GM21619 (cell line): ENCODE data around the gene HAO2.
"Not testable (repeated sequence)": the region's sequence is repeated elsewhere in the genome, so short reads cannot be mapped to it uniquely, and the experiment has no call there.

Source experiments
- ATAC-seq: cut with Tn5 transposase; IDR thresholded peaks from one replicate; pipeline ENCODE4 v1.9.1; 2021; ENCODE audit not compliant: unreplicated experiment

HAO2 gene

DNA sequence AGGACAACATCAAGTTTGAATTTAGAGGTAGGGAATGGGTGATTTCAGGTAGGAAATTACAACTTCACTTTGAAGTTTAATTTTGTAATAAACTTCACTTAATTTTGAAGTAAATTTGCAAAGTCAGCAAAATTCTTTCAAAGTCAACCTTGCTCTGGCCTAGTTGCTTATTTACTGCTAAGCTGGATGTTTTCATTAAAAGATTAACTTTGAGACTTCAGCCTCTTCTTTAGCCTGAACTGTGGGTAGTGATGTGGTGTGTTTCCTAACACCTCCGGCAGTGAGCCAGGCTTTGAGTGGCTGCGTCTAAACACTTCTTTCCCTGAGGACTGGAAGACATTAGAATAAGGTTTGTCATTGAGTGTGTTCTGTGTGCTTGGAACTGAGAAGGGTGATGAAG lies at the start of gene HAO2:
HAO2 (plus strand) TSS at position 232 of the 400 bp plus-strand sequence. CDS start 12,301 bp downstream, outside the sequence.
- no peak for ATAC-seq

DNA sequence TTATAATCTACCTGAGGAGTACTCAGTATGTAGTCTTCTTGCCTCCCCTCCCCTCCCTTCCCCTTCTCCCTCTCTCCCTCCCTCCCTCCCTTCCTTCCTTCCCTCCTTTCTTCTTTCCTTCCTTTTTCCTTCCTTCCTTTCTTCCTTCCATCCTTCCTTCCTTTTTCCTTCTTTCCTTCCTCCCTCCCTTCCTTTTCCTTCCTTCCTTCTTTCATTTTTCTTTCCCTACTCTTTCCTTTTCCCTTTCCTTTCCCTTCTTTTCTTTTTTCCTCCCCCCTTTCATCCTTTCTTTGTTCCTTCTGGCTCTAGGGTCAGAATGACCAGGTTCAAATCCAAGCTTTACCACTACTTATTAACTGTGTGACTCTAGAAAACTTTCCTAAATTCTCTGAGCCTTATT lies 48.5 kb upstream of the HAO2 start:
- no peak for ATAC-seq

DNA sequence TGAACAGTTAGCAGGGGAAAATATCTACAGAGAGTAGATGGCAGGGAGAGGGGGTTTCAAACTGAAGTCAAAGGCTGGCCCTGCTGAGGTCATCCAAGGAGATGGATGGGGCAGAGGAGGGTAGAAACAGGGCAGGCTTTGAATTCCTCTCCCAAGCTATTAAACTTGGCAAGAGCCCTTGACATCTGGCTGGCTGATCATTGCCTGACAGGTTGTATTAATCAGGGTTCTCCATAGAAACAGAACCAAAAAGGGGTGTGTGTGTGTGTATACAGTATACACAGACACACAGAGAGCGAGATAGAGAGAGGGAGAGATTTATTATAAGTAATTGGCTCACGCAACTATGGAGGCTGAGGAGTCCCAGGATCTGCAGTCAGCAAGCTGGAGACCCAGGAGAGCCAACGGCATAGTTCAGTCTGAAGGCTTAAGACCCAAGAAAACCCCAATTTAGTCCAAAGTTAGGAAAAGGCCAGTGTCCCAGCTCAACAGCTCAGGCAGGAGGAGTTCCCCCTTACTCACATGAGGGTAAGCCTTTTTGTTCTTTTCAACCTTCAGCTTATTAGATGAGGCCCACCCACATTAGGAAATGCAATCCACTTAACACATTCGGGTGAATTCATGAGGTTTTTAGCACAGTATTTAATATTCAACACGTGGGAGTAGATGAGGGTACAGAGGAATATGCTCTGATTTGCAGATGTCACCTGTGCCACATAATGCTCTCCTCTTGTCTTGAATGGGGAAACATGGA lies 46.7 kb upstream of the HAO2 start:
- no peak for ATAC-seq

DNA sequence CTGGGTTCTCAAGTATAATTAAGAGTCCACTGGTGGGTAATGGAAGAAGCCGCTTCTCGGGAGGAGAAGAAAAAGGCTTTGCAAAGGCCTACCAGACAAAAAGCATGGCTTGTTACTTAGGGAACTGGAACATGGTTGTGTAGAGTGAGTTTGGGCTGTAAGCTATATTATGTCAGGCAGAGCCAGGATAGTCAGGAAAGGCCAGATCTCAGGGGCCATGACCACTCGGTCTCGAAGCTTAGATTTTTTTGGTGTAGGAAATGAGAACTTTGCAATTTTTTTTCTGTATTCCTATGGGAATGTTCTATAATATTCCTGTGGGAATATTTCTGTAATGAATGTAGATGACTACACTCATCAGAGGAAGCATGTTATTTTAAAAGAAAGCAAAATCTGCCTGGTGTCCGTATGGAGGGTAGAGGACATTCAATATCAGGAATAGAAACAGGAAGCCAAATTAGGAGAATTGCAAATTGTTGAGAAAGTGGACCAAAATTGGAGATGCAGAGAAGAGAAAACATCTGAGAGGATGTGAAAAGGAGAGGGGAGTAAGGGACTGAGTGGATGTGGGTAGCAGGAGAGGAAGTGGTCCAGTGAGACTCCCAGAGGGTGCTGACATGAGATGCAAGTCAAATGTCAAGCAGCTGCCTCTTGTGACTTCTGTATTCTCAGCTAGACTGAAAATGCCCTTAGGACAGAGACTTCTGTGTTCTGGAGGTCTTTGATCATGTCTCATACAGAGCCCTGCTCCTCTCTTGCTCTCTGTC lies 45.2 kb upstream of the HAO2 start:
- ATAC-seq = peak; percentile 88

DNA sequence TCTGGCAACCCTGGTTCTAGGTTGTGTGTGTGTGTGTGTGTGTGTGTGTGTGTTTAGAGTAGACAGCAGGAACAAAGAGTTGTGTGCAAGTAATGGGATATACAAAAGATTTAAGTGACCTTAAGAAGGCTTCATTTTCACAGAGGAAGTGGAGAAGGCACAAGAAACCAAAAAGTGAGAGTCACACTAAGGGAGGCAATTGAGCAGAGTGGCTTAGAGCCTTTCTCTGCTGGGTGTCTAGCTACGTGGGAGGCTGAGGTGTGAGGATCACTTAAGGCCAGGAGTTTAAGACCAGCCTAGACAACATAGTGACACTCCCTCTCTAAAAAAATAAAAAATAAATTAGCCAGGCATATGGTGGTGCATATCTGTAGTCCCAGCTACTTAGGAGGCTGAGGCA lies 44.4 kb upstream of the HAO2 start:
- peak; percentile 28 for ATAC-seq

DNA sequence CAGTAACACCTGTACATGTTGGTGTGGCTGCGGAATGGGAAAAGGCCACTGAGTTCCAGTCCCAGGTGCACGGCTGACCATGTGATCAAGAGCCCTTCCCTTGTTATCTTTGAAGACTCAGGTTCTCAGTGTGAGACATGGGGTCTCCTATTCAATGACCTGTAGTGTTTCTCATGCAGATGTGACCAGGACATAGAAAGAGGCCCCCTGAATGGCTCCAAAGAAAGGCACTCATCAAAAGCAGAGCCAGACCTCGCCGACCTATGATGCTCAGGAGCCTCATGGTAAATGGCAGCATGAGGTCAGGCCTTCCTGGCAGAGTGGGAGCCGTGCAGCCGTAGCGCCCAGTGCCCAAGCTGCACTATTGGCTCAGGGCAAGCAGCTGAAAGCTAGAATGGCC lies 42.3 kb upstream of the HAO2 start:
- no peak for ATAC-seq

DNA sequence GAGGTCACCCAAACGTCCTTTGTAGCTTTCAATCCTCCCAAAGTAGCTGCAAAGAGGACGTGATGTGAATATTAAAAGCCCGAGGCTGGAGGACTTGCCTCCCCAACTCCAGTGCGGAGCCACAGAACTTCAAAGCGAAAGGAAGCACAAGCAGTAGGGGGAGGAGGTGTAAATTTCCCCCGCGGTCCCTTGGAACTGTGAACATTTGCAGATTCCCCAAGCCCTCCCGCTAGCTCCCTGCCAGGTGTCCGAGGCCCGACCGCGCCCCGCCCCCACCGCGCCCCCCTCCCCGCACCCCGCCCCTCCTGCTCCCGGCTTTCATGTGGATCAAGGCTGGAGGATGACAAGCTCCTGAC lies 41.5 kb upstream of the HAO2 start:
- no peak for ATAC-seq

DNA sequence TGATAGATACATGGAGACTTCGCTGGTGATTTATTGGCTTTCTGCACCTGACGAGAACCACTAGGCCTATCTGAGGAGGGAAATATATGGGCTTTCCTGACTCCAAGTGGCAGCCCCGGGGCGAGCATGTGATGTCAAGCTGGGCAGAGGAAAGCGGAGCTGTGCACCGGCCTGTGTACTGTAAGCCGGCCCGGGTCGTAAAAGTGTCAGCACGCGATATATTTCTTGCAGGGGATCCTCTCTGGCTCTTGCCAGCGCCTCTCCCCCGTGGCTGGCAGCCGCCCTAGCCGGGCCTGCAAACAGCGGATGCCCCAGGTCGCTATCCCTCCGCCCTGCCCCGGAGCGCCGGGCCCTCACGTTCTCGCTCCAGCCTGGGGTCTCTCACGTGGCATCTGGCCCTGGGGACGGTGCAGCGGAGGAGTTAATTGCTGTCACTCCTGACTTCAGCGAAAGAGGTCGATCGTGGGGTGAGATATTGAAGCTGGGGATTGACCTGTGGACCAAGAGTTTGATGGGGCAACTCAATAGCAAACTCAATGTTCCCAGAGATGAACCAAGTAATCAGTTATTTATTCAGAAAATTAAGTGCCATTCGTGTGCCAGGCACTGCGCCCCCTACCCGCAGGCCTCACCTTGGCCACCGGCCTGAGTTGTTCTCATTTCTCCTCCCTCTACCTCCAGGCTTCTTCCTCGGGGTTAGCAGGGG lies 41.0 kb upstream of the HAO2 start:
- no peak for ATAC-seq

DNA sequence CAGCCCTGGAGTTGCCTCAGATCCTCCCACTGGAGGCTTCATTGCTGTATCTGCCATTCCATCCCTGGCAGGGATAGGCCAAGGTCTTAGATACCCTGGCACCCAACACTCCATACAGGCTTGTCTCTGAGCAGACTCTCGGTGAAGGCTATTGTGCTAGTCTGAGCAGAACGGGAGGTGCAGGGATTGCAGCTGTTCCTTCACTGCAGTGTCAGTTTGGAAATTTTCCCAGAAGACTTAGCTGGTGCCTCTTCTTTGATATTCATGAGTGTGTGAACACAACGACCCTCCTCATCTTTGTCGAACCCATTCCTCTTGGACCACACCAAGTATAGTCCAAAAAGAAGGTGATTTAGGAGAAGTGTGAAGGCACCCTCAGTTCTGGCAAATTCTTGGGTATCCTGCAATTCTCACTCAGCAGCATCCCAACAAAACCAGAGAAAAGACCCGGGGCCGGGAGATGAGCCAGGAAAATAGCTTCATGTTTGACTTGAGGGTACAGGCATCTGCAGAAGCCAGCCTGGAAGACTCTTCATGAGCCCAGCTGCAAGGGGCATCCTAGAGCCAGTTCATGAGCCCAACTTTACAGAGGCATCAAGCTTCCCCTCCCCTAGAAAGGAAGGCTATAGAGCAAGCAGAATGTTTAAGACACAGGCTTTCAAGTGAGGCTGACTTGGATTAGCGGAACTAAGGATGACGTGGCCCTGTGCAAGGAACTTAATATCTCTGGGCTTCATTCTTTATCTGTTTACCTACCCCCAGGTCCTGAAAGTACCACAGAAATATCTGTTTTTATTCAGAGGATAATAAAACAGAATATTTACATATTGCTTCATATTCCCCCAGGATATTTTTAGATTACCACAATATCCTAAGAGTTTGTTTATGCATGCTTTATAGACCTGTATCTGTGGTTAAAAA lies 38.8 kb upstream of the HAO2 start:
- ATAC-seq = no peak

DNA sequence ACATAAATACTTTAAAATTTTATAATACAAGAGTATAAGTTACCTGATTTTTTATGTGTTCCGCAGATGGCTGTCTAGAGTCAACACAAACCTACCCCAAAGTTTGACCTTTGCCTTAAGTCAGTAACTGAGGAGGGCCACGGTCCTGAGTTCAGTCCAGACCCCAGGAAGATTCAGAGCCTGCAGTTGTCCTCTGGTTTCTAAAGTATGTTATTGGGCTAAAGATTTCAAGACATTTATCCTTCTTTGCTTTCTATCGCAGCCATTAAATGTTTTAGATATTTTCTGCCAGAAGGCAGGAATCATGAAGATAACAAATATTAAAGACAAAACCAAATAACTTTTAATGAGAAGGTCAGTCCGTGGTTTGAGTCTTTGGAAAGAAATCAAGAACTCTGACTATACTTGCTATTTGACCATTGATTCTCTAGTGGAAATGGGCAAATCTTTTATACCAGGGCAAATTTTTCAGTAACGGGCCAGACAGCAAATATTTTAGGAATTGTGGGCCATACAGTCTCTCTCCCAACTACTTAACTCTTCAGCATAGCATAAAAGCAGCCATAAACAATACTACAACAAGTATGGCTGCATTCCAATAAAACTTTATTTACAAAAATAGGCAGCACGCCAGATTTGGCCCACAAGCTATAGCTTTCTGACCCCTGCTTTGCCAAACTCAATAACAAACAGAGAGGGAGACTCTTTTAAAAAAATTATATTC lies 38.0 kb upstream of the HAO2 start:
- ATAC-seq = no peak

DNA sequence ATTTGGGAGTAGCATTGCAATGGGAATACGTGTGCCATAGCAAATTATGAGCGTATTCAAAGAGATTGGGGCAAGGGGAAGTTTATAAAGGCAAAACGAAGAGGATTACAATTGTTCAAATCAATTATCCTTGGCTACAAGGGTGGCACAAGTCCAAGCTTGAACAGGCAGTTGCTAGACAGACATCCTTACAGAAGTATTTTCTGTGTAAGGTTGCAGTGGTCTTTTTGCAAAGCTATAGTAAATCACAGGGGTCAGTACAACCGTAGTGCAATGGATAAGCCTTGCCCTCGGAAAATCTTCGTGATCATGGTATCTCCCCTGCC lies 37.4 kb upstream of the HAO2 start:
- ATAC-seq = no peak

DNA sequence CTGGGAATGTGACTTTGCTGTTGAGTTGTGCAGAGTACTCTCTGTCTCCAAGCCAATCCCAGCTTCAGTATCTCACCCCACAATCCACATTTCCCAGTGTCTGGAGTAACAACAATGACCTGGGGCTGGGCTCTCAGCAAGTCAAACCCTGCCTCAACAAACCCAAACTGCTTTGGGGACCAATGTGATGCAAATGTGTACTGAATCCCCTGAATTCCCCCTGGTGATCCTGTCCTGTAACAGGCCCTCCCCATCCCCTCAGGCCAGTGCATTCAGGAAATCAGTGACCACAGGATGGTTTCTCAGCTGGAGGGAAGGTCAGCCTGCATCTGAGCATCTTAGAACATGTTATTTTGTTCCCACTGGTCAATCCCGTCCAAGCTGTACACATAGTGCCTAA lies 36.7 kb upstream of the HAO2 start:
- ATAC-seq = no peak

DNA sequence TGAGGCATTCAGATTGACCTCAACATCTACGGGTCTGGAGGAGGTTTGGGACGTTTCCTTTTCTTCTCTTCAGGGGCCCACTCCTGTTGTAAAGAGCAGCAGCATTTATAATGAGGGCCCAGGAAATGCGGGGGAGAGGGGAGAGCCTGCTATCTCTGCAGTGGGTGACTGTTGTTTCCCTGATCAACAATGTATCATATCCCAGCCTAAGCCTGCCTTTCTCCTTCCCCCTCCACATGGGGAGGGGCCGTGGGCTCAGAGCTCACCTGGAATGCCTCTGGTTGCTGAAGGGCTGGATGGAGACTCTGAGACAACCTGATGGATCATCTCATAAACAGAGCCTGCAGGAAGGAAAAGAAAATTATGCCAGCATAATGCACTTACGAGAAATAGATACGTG lies 36.0 kb upstream of the HAO2 start:
- ATAC-seq = no peak

DNA sequence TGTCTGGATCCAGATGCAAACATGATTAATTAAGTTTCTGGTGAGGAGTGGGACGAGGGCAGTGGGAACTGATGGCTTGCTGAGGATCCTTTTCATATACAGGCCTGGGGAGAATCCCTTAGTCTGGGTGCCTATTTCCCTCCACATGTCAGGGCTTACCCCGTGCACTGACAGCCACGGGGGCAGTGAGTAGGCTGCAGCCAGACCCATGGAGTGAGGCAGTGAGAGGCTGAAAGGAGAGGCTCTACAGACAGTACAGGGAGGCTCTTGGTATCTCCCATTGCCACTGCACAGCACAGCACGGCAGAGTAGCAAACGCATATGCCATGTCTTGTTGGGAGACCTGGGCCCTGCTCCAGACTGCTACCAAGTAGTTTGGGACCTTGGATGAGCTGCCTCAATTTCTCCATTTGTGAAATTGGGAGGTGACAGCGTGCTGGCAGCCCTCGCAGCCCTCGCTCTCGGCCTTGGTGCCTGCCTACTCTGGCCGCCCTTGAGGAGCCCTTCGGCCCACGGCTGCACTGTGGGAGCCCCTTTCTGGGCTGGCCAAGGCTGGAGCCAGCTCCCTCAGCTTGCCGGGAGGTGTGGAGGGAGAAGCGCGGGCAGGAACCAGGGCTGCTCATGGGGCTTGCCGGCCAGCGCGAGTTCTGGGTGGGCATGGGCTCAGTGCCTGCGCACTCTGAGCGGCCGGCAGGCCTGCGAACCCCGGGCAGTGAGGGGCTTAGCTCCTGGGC lies 35.3 kb upstream of the HAO2 start:
- no peak for ATAC-seq

DNA sequence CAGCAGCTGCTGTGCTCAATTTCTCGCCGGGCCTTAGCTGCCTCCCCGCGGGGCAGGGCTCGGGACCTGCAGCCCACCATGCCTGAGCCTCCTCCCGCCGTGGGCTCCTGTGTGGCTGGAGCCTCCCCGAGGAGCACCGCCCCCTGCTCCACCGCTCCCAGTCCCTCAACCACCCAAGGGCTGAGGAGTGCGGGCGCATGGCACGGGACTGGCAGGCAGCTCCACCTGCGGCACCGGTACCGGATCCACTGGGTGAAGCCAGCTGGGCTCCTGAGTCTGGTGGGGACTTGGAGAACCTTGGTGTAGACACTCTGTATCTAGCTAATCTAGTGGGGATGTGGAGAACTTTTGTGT lies 34.7 kb upstream of the HAO2 start:
- not testable (repeated sequence) for ATAC-seq

DNA sequence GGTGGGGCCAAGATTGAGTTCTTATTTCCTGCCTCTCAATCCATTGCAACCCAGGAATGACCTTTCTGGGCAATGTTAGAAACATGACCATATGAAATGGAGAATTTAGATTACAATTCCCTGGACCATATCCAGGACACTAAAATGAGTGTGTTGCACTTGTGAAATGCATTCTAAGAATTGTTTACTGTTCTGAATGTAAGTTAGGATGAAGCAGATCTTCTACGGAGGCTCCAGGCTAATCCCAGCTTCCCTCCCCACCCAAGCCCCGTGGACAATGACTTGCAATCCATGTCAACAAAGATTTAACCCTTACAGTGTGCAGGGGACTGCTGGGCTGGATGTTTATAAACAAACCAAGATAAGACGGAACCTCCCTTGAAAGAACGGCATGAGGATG lies 31.7 kb upstream of the HAO2 start:
- ATAC-seq = no peak

DNA sequence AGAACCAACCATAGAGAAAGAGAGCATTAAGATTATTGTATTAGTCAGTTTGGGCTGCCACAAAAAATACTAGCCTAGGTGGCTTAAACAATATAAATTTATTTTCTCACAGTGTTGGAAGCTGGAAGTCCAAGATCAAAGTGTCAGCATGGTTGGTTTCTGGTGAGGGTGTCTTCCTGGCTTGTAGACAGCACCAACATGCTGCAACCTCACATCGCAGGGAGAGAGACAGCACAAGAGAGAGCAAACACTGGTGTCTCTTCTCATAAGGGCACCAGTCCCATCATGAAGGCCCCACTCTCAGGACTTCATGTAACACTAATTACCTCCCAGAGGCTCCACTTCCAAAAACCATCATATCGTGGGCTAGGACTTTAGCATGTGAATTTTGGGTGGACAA lies 30.6 kb upstream of the HAO2 start:
- no peak for ATAC-seq

DNA sequence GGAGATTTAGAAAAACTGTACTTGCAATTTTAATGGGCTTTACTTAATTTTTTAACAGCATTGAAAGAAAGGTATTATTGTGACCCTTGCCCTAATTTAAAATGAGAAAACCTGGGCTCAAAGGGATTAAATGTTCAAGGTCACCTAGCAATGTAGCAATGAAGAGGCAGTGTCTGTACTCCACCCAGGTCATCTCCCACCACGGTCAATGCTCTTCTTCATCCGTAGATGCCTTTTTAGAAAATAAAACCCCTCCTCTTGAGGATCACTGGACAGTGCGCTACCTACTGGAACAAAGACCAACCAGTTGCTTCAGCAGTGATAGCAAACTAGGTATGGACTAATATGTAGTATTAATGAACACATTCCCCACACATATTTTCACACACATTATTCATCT lies 29.8 kb upstream of the HAO2 start:
- ATAC-seq = no peak

DNA sequence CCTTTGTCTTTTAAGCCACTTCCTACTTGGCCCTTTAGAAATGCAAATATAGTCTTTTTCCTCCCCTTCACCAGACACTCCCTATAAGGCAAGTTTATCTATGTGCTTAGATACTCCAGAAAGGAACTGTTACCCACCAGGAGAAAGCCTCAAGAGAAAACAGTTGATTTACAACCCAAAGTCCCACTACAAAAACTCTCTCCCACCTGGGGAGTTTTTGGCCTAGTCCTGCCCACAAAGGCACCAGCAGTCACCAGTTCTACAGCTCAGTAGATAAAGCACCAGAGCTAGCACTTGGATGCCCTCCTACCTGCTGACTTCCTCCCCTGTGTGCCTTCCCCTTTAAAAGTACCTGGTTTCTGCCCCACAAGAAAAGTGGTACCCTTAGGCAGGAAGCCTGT lies 27.7 kb upstream of the HAO2 start:
- no peak for ATAC-seq

DNA sequence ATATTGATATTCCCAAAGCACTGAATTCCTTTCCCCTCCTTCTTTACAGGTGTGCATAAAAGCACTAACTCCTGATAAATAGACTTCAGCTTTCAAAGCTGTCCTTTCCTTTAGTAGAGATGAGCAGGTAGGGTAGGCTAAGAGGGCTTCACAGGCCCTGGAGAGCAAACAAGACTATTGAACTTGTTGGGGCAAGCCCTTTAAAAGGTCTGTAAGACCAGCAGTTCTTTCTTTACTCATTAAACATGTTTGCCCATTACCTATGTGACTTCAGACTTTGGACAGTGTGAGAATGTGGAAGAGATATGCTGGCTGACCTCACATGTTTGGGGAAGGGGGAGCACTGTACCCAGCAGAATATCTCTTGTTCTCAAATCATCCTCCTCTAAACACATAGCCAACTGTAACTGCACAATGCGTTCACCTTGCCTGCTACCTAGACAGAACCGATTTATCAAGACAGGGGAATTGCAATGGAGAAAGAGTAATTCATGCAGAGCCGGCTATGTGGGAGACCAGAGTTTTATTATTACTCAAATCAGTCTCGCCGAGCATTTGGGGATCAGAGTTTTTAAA lies 27.1 kb upstream of the HAO2 start:
- ATAC-seq = no peak
